OCI-LY3 (cell line): ENCODE results near the gene RTN4R.

ENCODE experiments used
- H2AFZ ChIP-seq: fragments of 200-600, 300-600 bp; shearing (Covaris generic); 2 replicates; pipeline ENCODE4 v1.6.0; 2014; ENCODE audit warnings: antibody characterized with exemption, low read depth, low read length
- H3K27ac ChIP-seq: fragments of 200-600, 300-600 bp; sonication (generic); 2 replicates; pipeline ENCODE4 v1.5.1; 2014; ENCODE audit warnings: mild to moderate bottlenecking, low read length, moderate library complexity, mixed read lengths
- H3K27me3 ChIP-seq: fragments of 200-600, 300-600 bp; sonication (generic); 2 replicates; pipeline ENCODE4 v1.6.1; 2014; ENCODE audit warnings: low read depth, low read length, mixed read lengths
- H3K36me3 ChIP-seq: fragments of 200-600, 300-600 bp; sonication (generic); replicated peaks from 2 replicates; pipeline ENCODE3; 2014; ENCODE audit warnings: low read depth, low read length, mixed read lengths
- H3K4me1 ChIP-seq: fragments of 300-600, 200-600 bp; sonication (generic); 2 replicates; pipeline ENCODE4 v1.6.1; 2014; ENCODE audit warnings: low read length, mixed read lengths
- H3K4me2 ChIP-seq: fragments of 200-600, 300-600 bp; sonication (generic); 2 replicates; pipeline ENCODE4 v1.6.1; 2014; ENCODE audit warnings: low read length, mixed read lengths
- H3K4me3 ChIP-seq: fragments of 300-600, 200-600 bp; sonication (generic); 2 replicates; pipeline ENCODE4 v1.5.1; 2014; ENCODE audit warnings: antibody characterized with exemption, mild to moderate bottlenecking, low read length, moderate library complexity
- H3K79me2 ChIP-seq: fragments of 300-600, 200-600 bp; shearing (Covaris generic); 2 replicates; pipeline ENCODE4 v1.6.1; 2014; ENCODE audit warnings: mild to moderate bottlenecking, low read length, mixed read lengths
- H3K9ac ChIP-seq: fragments of 300-600, 200-600 bp; shearing (Covaris generic); 2 replicates; pipeline ENCODE4 v1.6.0; 2014; ENCODE audit warnings: mild to moderate bottlenecking, low read length, moderate library complexity
- H3K9me3 ChIP-seq: fragments of 200-600, 300-600 bp; shearing (Covaris generic); 2 replicates; pipeline ENCODE4 v1.6.1; 2014; ENCODE audit warnings: low read length, mixed read lengths; ENCODE audit not compliant: insufficient read depth
- H4K20me1 ChIP-seq: fragments of 200-600, 300-600 bp; sonication (generic); 2 replicates; pipeline ENCODE4 v1.6.1; 2016; ENCODE audit warnings: low read length, mixed read lengths; ENCODE audit not compliant: insufficient read depth
- CTCF ChIP-seq: fragments of 200-600, 300-600 bp; sonication (generic); IDR thresholded peaks from 2 replicates; pipeline ENCODE4 v1.5.1; 2014; ENCODE audit warnings: antibody characterized with exemption, low read length, low read depth
- EZH2phosphoT487 ChIP-seq: fragments of 200-600 bp; shearing (Covaris generic); IDR thresholded peaks from 2 replicates; pipeline ENCODE4 v1.6.1; 2018; ENCODE audit warnings: antibody characterized with exemption, mixed run types, low read depth

The RTN4R gene

GRCh38 chr22:20213833-20214708, 54.0 kb downstream of the RTN4R start:
- Histone ChIP-seq H3K9ac (no peak overlapping the region), H3K9me3 (no peaks in the 10 kb centered on the region), H3K36me3 (no peaks in the 10 kb centered on the region), H3K79me2 (no peaks in the 10 kb centered on the region), H3K27me3 (0 out of 2 replicates have a peak, but pooled peaks cover 2% of the 10 kb centered on the region), H3K27ac (no peak overlapping the region), H4K20me1 (no peaks in the 10 kb centered on the region), H3K4me2 (peak overlapping the region; percentile 36; the same call in 1 of the 2 replicates), H2AFZ (no peak overlapping the region), H3K4me3 (peak overlapping the region; percentile 14; the same call in 1 of the 2 replicates), H3K4me1 (peaks cover 4% of the 10 kb centered on the region; the same call in 1 of the 2 replicates)
- no peak for TF ChIP-seq EZH2phosphoT487
- TF ChIP-seq CTCF = no peak

GRCh38 chr22:20212754-20213699, 55.1 kb downstream of the RTN4R start:
- H3K4me2 ChIP-seq = peak overlapping the region; percentile 36; the same call in 1 of the 2 replicates
- 0 out of 2 replicates have a peak, but pooled peaks cover 2% of the 10 kb centered on the region for H3K27me3 ChIP-seq
- peaks cover 4% of the 10 kb centered on the region; the same call in 1 of the 2 replicates for H3K4me1 ChIP-seq
- H3K27ac ChIP-seq = no peak overlapping the region
- H3K4me3 ChIP-seq = no peak overlapping the region
- no peaks in the 10 kb centered on the region for H3K79me2 ChIP-seq
- TF ChIP-seq EZH2phosphoT487 = no peak
- no peak for TF ChIP-seq CTCF
- no peaks in the 10 kb centered on the region for H3K9me3 ChIP-seq
- H2AFZ ChIP-seq = no peak overlapping the region
- no peaks in the 10 kb centered on the region for H3K36me3 ChIP-seq
- no peaks in the 10 kb centered on the region for H4K20me1 ChIP-seq
- H3K9ac ChIP-seq = no peak overlapping the region

GRCh38 chr22:20211997-20212753, 55.9 kb downstream of the RTN4R start:
- Histone ChIP-seq H3K9ac (no peak overlapping the region), H3K4me2 (no peak overlapping the region), H3K27ac (no peak overlapping the region), H3K9me3 (no peaks in the 10 kb centered on the region), H3K4me1 (peaks cover 10% of the 10 kb centered on the region), H3K4me3 (no peak overlapping the region), H2AFZ (no peak overlapping the region), H3K36me3 (no peaks in the 10 kb centered on the region), H4K20me1 (no peaks in the 10 kb centered on the region), H3K27me3 (0 out of 2 replicates have a peak, but pooled peaks cover 2% of the 10 kb centered on the region), H3K79me2 (peaks cover 6% of the 10 kb centered on the region)
- TF ChIP-seq EZH2phosphoT487 (no peak), CTCF (no peak)
